ENCODE measurements around the gene JSRP1. TPM values are rescaled to one million over a fixed set of nuclear protein-coding genes. Genes with fewer than 3 reads are reported as not detected.
A peak's percentile ranks its signal among the peaks of the same experiment; 100 is the strongest.

Gene JSRP1
- total and polyA plus RNA-seq, 2 experiments from 2014 or later = 2.4 to 3.1 TPM

DNA sequence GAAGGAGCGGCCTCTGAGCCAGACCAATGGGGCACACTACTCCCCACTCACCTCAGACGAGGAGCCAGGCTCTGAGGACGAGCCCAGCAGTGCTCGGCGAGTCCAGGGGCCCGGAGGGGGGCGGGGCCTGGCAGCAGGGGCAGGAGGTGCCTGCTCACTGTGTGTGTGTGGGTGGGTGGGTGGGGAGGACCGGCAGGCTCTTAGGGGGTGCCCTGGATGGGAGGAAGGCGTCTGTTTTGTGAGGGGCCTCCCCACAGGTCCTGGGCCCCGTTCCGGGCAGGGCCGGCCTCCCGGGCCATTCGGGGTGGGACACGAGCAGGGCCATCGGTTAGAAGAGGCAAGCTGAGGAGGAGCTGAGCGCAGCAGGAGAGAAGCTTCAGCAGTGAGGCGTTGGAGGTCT, 32.8 kb downstream of the JSRP1 start (continued):
- TF ChIP-seq, protein P1, sequence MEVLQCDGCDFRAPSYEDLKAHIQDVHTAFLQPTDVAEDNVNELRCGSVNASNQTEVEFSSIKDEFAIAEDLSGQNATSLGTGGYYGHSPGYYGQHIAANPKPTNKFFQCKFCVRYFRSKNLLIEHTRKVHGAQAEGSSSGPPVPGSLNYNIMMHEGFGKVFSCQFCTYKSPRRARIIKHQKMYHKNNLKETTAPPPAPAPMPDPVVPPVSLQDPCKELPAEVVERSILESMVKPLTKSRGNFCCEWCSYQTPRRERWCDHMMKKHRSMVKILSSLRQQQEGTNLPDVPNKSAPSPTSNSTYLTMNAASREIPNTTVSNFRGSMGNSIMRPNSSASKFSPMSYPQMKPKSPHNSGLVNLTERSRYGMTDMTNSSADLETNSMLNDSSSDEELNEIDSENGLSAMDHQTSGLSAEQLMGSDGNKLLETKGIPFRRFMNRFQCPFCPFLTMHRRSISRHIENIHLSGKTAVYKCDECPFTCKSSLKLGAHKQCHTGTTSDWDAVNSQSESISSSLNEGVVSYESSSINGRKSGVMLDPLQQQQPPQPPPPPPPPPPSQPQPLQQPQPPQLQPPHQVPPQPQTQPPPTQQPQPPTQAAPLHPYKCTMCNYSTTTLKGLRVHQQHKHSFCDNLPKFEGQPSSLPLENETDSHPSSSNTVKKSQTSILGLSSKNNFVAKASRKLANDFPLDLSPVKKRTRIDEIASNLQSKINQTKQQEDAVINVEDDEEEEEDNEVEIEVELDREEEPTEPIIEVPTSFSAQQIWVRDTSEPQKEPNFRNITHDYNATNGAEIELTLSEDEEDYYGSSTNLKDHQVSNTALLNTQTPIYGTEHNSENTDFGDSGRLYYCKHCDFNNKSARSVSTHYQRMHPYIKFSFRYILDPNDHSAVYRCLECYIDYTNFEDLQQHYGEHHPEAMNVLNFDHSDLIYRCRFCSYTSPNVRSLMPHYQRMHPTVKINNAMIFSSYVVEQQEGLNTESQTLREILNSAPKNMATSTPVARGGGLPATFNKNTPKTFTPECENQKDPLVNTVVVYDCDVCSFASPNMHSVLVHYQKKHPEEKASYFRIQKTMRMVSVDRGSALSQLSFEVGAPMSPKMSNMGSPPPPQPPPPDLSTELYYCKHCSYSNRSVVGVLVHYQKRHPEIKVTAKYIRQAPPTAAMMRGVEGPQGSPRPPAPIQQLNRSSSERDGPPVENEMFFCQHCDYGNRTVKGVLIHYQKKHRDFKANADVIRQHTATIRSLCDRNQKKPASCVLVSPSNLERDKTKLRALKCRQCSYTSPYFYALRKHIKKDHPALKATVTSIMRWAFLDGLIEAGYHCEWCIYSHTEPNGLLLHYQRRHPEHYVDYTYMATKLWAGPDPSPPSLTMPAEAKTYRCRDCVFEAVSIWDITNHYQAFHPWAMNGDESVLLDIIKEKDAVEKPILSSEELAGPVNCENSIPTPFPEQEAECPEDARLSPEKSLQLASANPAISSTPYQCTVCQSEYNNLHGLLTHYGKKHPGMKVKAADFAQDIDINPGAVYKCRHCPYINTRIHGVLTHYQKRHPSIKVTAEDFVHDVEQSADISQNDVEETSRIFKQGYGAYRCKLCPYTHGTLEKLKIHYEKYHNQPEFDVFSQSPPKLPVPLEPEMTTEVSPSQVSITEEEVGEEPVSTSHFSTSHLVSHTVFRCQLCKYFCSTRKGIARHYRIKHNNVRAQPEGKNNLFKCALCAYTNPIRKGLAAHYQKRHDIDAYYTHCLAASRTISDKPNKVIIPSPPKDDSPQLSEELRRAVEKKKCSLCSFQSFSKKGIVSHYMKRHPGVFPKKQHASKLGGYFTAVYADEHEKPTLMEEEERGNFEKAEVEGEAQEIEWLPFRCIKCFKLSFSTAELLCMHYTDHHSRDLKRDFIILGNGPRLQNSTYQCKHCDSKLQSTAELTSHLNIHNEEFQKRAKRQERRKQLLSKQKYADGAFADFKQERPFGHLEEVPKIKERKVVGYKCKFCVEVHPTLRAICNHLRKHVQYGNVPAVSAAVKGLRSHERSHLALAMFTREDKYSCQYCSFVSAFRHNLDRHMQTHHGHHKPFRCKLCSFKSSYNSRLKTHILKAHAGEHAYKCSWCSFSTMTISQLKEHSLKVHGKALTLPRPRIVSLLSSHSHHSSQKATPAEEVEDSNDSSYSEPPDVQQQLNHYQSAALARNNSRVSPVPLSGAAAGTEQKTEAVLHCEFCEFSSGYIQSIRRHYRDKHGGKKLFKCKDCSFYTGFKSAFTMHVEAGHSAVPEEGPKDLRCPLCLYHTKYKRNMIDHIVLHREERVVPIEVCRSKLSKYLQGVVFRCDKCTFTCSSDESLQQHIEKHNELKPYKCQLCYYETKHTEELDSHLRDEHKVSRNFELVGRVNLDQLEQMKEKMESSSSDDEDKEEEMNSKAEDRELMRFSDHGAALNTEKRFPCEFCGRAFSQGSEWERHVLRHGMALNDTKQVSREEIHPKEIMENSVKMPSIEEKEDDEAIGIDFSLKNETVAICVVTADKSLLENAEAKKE (CRISPR knock-in tag; IDR thresholded peaks at IDR 0.05) = no peak

DNA sequence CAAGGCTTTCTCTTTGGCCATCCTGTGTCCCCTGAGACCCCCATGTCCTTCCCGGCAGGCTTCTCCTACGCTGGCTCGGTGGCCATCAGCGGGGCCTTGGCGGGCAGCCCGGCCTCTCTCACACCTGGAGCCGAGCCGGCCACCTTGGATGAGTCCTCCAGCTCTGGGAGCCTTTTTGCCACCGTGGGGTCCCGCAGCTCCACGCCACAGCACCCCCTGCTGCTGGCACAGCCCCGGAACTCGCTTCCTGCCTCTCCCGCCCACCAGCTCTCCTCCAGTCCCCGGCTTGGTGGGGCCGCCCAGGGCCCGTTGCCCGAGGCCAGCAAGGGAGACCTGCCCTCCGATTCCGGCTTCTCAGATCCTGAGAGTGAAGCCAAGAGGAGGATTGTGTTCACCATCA, 34.3 kb downstream of the JSRP1 start:
- Histone ChIP-seq H3K27ac (ENCODE audit: low read depth) (no peak overlapping the region), H3K4me1 (ENCODE audit: insufficient read depth) (no peaks in the 10 kb centered on the region), H3K27me3 (ENCODE audit: insufficient read depth) (no peaks in the 10 kb centered on the region), H3F3A (replicated peaks; ENCODE audit: low read depth) (0 out of 2 replicates have a peak, but pooled peaks cover 4% of the 10 kb centered on the region), H3K4me3 (no peak overlapping the region), H3K9me2 (ENCODE audit: insufficient read depth) (no peaks in the 10 kb centered on the region), H3K36me3 (ENCODE audit: insufficient read depth) (peaks cover 3% of the 10 kb centered on the region; the same call in 1 of the 2 replicates), H2AFZ (no peak overlapping the region), H4K20me1 (replicated peaks; ENCODE audit: insufficient read depth) (0 out of 2 replicates have a peak, but pooled peaks cover 3% of the 10 kb centered on the region), H3K4me2 (no peak overlapping the region), H3K79me2 (replicated peaks; ENCODE audit: insufficient read depth) (no peaks in the 10 kb centered on the region)
- TF ChIP-seq, protein P2, sequence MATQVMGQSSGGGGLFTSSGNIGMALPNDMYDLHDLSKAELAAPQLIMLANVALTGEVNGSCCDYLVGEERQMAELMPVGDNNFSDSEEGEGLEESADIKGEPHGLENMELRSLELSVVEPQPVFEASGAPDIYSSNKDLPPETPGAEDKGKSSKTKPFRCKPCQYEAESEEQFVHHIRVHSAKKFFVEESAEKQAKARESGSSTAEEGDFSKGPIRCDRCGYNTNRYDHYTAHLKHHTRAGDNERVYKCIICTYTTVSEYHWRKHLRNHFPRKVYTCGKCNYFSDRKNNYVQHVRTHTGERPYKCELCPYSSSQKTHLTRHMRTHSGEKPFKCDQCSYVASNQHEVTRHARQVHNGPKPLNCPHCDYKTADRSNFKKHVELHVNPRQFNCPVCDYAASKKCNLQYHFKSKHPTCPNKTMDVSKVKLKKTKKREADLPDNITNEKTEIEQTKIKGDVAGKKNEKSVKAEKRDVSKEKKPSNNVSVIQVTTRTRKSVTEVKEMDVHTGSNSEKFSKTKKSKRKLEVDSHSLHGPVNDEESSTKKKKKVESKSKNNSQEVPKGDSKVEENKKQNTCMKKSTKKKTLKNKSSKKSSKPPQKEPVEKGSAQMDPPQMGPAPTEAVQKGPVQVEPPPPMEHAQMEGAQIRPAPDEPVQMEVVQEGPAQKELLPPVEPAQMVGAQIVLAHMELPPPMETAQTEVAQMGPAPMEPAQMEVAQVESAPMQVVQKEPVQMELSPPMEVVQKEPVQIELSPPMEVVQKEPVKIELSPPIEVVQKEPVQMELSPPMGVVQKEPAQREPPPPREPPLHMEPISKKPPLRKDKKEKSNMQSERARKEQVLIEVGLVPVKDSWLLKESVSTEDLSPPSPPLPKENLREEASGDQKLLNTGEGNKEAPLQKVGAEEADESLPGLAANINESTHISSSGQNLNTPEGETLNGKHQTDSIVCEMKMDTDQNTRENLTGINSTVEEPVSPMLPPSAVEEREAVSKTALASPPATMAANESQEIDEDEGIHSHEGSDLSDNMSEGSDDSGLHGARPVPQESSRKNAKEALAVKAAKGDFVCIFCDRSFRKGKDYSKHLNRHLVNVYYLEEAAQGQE (IDR thresholded peaks at IDR 0.05; ENCODE audit: unreplicated experiment) = no peak
- TF ChIP-seq, protein P3, sequence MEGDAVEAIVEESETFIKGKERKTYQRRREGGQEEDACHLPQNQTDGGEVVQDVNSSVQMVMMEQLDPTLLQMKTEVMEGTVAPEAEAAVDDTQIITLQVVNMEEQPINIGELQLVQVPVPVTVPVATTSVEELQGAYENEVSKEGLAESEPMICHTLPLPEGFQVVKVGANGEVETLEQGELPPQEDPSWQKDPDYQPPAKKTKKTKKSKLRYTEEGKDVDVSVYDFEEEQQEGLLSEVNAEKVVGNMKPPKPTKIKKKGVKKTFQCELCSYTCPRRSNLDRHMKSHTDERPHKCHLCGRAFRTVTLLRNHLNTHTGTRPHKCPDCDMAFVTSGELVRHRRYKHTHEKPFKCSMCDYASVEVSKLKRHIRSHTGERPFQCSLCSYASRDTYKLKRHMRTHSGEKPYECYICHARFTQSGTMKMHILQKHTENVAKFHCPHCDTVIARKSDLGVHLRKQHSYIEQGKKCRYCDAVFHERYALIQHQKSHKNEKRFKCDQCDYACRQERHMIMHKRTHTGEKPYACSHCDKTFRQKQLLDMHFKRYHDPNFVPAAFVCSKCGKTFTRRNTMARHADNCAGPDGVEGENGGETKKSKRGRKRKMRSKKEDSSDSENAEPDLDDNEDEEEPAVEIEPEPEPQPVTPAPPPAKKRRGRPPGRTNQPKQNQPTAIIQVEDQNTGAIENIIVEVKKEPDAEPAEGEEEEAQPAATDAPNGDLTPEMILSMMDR (conservative IDR thresholded peaks at IDR 0.05; ENCODE audit: low read depth in 2 of 2) = peak in 1 of 2 experiments; percentile 38; a peak in 2 of 4 replicates
- TF ChIP-seq POLR2AphosphoS5 (IDR thresholded peaks at IDR 0.05; ENCODE audit: low read depth) (no peak), ZNF114 (CRISPR knock-in tag; IDR thresholded peaks at IDR 0.05) (no peak)
- H3K27ac Mint-ChIP-seq = no peak overlapping the region; the same call in 1 of the 2 replicates
- peaks cover 11% of the 10 kb centered on the region for H3K27me3 Mint-ChIP-seq (ENCODE audit: insufficient read depth, low read depth, poor library complexity)
- DNase-seq (ENCODE audit: low spot score) (no peak), ATAC-seq (peak; percentile 29)
- H3K4me1 Mint-ChIP-seq = no peaks in the 10 kb centered on the region
- peaks cover 36% of the 10 kb centered on the region for H3K36me3 Mint-ChIP-seq (ENCODE audit: low read depth)
- H3K4me3 Mint-ChIP-seq = no peak overlapping the region
- H3K9me3 Mint-ChIP-seq = no peaks in the 10 kb centered on the region

Measured in GM23338 (cell line).